ENCODE data around the gene MID1.

MID1 gene

DNA sequence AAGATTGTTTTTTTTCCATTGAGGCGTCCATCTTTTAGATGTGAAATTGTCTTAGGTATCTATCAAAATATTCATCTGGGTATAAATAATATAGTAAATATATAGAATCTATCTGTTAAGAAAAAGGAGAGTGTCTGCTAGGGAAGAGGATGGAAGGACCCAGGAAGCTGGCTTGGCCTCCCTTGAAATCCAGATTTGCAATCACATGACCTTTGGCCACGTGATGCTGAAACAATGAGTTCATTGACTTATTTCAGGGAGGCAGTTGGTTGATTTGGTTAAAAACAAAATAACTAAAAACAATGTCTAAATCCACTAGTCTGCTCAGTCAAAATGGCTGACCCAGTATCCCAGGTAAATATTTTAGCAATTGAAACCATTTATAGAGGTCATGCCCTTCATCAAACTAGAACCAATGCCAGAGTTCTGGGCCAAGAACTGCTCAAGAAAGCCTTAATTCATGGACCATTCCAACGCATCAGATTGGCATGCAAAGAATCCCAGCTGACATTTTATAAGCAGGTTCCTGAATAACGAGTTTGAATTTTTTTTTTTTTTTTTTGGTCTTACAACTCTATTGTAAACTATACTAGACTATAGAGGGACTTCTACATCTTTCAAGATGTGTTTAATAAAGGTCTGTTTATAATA, 172.7 kb downstream of the MID1 start:
- H3K79me2 ChIP-seq (ENCODE audit: control insufficient read depth, insufficient read depth, low read length, poor library complexity) = no peaks in the 10 kb centered on the region
- H3K18ac ChIP-seq (ENCODE audit: low read length) = no peak overlapping the region
- H2BK5ac ChIP-seq (ENCODE audit: low read depth, low read length, poor library complexity) = no peak overlapping the region
- no peak overlapping the region for H3K4me2 ChIP-seq (ENCODE audit: low read length)
- no peak overlapping the region for H4K91ac ChIP-seq (ENCODE audit: low read depth, low read length)
- no peak overlapping the region for H2AFZ ChIP-seq (ENCODE audit: insufficient read depth, low read length, poor library complexity)
- H3K9ac ChIP-seq (ENCODE audit: low read length) = no peak overlapping the region
- peaks cover 14 to 20% of the 10 kb centered on the region in 2 experiments for H3K36me3 ChIP-seq (ENCODE audit: control insufficient read depth in 1 of 2, insufficient read depth in 2 of 2, low read length in 2 of 2)
- H2AK5ac ChIP-seq (ENCODE audit: low read length) = no peak overlapping the region
- H4K12ac ChIP-seq (ENCODE audit: low read depth, low read length) = no peak overlapping the region
- H3K4me1 ChIP-seq (ENCODE audit: control insufficient read depth in 1 of 2, insufficient read depth in 2 of 2, low read length in 2 of 2) = peaks cover 0 to 2% of the 10 kb centered on the region in 2 experiments
- H3K23ac ChIP-seq (ENCODE audit: low read length) = no peak overlapping the region
- H3K4ac ChIP-seq (ENCODE audit: low read depth, low read length) = no peak overlapping the region
- H3K4me3 ChIP-seq (ENCODE audit: low read depth, low read length) = no peak overlapping the region
- no peak overlapping the region for H3K27ac ChIP-seq (ENCODE audit: low read depth, low read length)
- H3K14ac ChIP-seq (ENCODE audit: low read length) = no peak overlapping the region
- DNase-seq = peak in 1 of 2 donors; percentile 51
- no peaks in the 10 kb centered on the region for H3K9me3 ChIP-seq (ENCODE audit: insufficient read depth, low read depth, low read length)
- no peak overlapping the region for H4K8ac ChIP-seq (ENCODE audit: low read depth, low read length)
- no peaks in the 10 kb centered on the region for H3K79me1 ChIP-seq (ENCODE audit: low read length)
- H3K27me3 ChIP-seq (ENCODE audit: insufficient read depth, low read length) = no peaks in the 10 kb centered on the region
- no CpG with 5 or more reads among the region's 4 CpGs for WGBS (ENCODE audit: extremely low coverage, insufficient coverage, insufficient read length)
- no peak overlapping the region for H2BK12ac ChIP-seq (ENCODE audit: low read length)
- H2BK120ac ChIP-seq (ENCODE audit: insufficient read depth, low read length, poor library complexity) = no peak overlapping the region

DNA sequence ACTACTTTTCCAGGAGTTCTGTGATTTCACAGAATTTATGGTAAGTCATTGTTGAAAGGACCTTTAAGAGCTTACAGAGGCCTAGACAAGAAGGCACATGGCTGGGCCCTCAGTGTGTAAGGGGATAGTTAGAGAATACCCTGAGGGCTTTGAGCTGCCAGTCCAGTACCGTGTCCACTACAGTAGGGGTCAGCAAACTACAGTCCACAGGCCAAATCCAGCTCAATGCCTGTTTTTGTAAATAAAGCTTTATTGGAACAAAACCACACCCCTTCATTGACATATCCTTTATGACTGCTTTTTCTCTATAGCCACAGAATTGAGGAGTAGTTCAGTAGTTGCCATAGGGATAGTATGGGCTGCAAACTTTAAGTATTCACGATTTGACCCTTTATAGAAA, 176.2 kb downstream of the MID1 start:
- no peak overlapping the region for H4K91ac ChIP-seq (ENCODE audit: low read depth, low read length)
- no peak overlapping the region for H2BK120ac ChIP-seq (ENCODE audit: insufficient read depth, low read length, poor library complexity)
- H3K23ac ChIP-seq (ENCODE audit: low read length) = no peak overlapping the region
- no peak overlapping the region for H4K8ac ChIP-seq (ENCODE audit: low read depth, low read length)
- no peak overlapping the region for H3K9ac ChIP-seq (ENCODE audit: low read length)
- no peaks in the 10 kb centered on the region for H3K79me2 ChIP-seq (ENCODE audit: control insufficient read depth, insufficient read depth, low read length, poor library complexity)
- H3K4me3 ChIP-seq (ENCODE audit: low read depth, low read length) = no peak overlapping the region
- no peak overlapping the region for H2AFZ ChIP-seq (ENCODE audit: insufficient read depth, low read length, poor library complexity)
- H3K27ac ChIP-seq (ENCODE audit: low read depth, low read length) = no peak overlapping the region
- H3K4ac ChIP-seq (ENCODE audit: low read depth, low read length) = no peak overlapping the region
- H2BK12ac ChIP-seq (ENCODE audit: low read length) = no peak overlapping the region
- H3K79me1 ChIP-seq (ENCODE audit: low read length) = no peaks in the 10 kb centered on the region
- no peak overlapping the region for H3K18ac ChIP-seq (ENCODE audit: low read length)
- no peak overlapping the region for H4K12ac ChIP-seq (ENCODE audit: low read depth, low read length)
- H3K14ac ChIP-seq (ENCODE audit: low read length) = no peak overlapping the region
- peaks cover 6 to 10% of the 10 kb centered on the region in 2 experiments for H3K36me3 ChIP-seq (ENCODE audit: control insufficient read depth in 1 of 2, insufficient read depth in 2 of 2, low read length in 2 of 2)
- peak; percentile 4 to 42 for DNase-seq
- no peak overlapping the region for H3K4me2 ChIP-seq (ENCODE audit: low read length)
- H3K4me1 ChIP-seq (ENCODE audit: control insufficient read depth in 1 of 2, insufficient read depth in 2 of 2, low read length in 2 of 2) = no peaks in the 10 kb centered on the region
- no peak overlapping the region for H2BK5ac ChIP-seq (ENCODE audit: low read depth, low read length, poor library complexity)
- WGBS (ENCODE audit: extremely low coverage, insufficient coverage, insufficient read length) = no CpG with 5 or more reads among the region's 2 CpGs
- H3K27me3 ChIP-seq (ENCODE audit: insufficient read depth, low read length) = no peaks in the 10 kb centered on the region
- H3K9me3 ChIP-seq (ENCODE audit: insufficient read depth, low read depth, low read length) = no peaks in the 10 kb centered on the region
- no peak overlapping the region for H2AK5ac ChIP-seq (ENCODE audit: low read length)

DNA sequence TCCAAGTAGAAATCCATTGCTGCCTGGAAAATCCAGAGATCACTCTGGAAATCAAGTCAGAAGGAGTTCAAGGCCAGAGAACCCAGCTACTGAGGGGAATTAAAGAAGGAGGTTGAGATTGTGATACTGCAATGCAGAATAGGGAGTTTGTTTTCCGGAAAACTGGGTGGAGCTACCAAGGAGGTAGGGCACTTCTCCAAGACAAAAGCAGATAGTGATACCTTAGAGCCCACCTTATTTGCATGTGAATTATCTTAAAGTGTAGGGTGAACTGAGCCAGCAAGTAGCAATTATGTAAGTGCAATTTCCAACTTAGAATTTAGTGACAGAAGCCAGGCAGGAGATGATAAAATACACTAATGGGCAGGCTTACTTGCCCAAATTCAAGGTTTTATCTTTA, 178.9 kb downstream of the MID1 start:
- no peaks in the 10 kb centered on the region for H3K27me3 ChIP-seq (ENCODE audit: insufficient read depth, low read length)
- H3K23ac ChIP-seq (ENCODE audit: low read length) = no peak overlapping the region
- no CpG with 5 or more reads among the region's 1 CpG for WGBS (ENCODE audit: extremely low coverage, insufficient coverage, insufficient read length)
- H3K79me2 ChIP-seq (ENCODE audit: control insufficient read depth, insufficient read depth, low read length, poor library complexity) = no peaks in the 10 kb centered on the region
- no peak overlapping the region for H2AK5ac ChIP-seq (ENCODE audit: low read length)
- H3K79me1 ChIP-seq (ENCODE audit: low read length) = no peaks in the 10 kb centered on the region
- no peak overlapping the region for H3K27ac ChIP-seq (ENCODE audit: low read depth, low read length)
- no peak overlapping the region for H2AFZ ChIP-seq (ENCODE audit: insufficient read depth, low read length, poor library complexity)
- no peak overlapping the region for H3K4me2 ChIP-seq (ENCODE audit: low read length)
- no peak overlapping the region for H2BK5ac ChIP-seq (ENCODE audit: low read depth, low read length, poor library complexity)
- no peak overlapping the region for H3K14ac ChIP-seq (ENCODE audit: low read length)
- H3K4ac ChIP-seq (ENCODE audit: low read depth, low read length) = no peak overlapping the region
- no peak overlapping the region for H3K9ac ChIP-seq (ENCODE audit: low read length)
- H3K18ac ChIP-seq (ENCODE audit: low read length) = no peak overlapping the region
- no peak overlapping the region for H3K4me3 ChIP-seq (ENCODE audit: low read depth, low read length)
- no peak for DNase-seq
- no peak overlapping the region for H4K12ac ChIP-seq (ENCODE audit: low read depth, low read length)
- no peaks in the 10 kb centered on the region for H3K4me1 ChIP-seq (ENCODE audit: control insufficient read depth in 1 of 2, insufficient read depth in 2 of 2, low read length in 2 of 2)
- no peak overlapping the region for H4K8ac ChIP-seq (ENCODE audit: low read depth, low read length)
- no peak overlapping the region for H4K91ac ChIP-seq (ENCODE audit: low read depth, low read length)
- no peaks in the 10 kb centered on the region for H3K9me3 ChIP-seq (ENCODE audit: insufficient read depth, low read depth, low read length)
- no peak overlapping the region for H2BK120ac ChIP-seq (ENCODE audit: insufficient read depth, low read length, poor library complexity)
- no peak overlapping the region for H2BK12ac ChIP-seq (ENCODE audit: low read length)
- H3K36me3 ChIP-seq (ENCODE audit: control insufficient read depth in 1 of 2, insufficient read depth in 2 of 2, low read length in 2 of 2) = peaks cover 3 to 5% of the 10 kb centered on the region in 2 experiments

DNA sequence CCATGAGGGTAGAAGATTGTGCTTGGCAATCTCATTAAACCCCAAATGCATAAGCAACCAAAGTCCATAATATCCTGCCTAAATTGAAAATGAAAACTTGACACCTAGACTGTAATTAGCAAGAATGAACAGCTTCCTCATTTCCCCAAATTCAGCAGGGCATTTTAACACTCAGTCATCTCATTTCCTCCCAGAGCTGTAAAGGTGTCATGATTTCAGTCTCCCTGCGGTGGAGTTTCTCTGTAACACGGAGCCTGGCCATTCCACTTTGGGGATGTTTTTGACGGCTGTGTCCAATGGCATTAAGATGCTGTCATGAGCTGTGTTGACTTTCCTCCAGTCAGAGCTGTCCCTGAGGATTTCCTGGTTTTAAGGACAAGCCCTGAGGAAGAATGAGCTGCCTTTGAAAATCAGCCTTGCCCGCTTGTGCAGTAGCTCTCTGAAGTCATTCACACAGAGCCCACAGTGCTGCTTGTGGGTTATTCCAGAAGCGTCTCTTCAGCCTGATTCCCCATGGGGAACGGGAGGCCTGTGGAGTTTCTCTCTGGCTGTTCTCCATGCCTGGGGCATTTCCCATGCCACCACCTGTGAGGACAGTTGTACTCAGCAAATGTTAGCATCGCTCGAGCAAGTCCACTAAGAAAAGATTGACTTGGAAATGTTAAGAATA, 187.0 kb downstream of the MID1 start:
- Histone ChIP-seq H3K14ac (ENCODE audit: low read length) (no peak overlapping the region), H2AK5ac (ENCODE audit: low read length) (no peak overlapping the region), H2BK120ac (ENCODE audit: insufficient read depth, low read length, poor library complexity) (no peak overlapping the region), H3K36me3 (ENCODE audit: control insufficient read depth in 1 of 2, insufficient read depth in 2 of 2, low read length in 2 of 2) (no peaks in the 10 kb centered on the region), H4K12ac (ENCODE audit: low read depth, low read length) (no peak overlapping the region), H3K4me3 (ENCODE audit: low read depth, low read length) (no peak overlapping the region), H3K9me3 (ENCODE audit: insufficient read depth, low read depth, low read length) (no peaks in the 10 kb centered on the region), H3K23ac (ENCODE audit: low read length) (no peak overlapping the region), H3K9ac (ENCODE audit: low read length) (no peak overlapping the region), H4K91ac (ENCODE audit: low read depth, low read length) (no peak overlapping the region), H2BK5ac (ENCODE audit: low read depth, low read length, poor library complexity) (no peak overlapping the region), H3K27me3 (ENCODE audit: insufficient read depth, low read length) (no peaks in the 10 kb centered on the region), H3K4ac (ENCODE audit: low read depth, low read length) (no peak overlapping the region), H3K4me1 (ENCODE audit: control insufficient read depth in 1 of 2, insufficient read depth in 2 of 2, low read length in 2 of 2) (no peaks in the 10 kb centered on the region), H4K8ac (ENCODE audit: low read depth, low read length) (no peak overlapping the region), H3K18ac (ENCODE audit: low read length) (no peak overlapping the region), H2AFZ (ENCODE audit: insufficient read depth, low read length, poor library complexity) (no peak overlapping the region), H2BK12ac (ENCODE audit: low read length) (no peak overlapping the region), H3K4me2 (ENCODE audit: low read length) (no peak overlapping the region), H3K79me2 (ENCODE audit: control insufficient read depth, insufficient read depth, low read length, poor library complexity) (no peaks in the 10 kb centered on the region), H3K27ac (ENCODE audit: low read depth, low read length) (no peak overlapping the region), H3K79me1 (ENCODE audit: low read length) (no peaks in the 10 kb centered on the region)
- DNase-seq = no peak
- WGBS (ENCODE audit: extremely low coverage, insufficient coverage, insufficient read length) = no CpG with 5 or more reads among the region's 8 CpGs

Measured in trophoblast cell (in vitro differentiated cells and primary cell).